Neural progenitor cell (in vitro differentiated cells): ENCODE results near the gene GSK3A. TPM values are rescaled to one million over a fixed set of nuclear protein-coding genes. Genes with fewer than 3 reads are reported as not detected.
A peak's percentile ranks its signal among the peaks of the same experiment; 100 is the strongest.

Experiments
- DNase-seq: peaks from one replicate; pipeline ENCODE4 v3.0.0-alpha.2; 2016; ENCODE audit warnings: low spot score
- H2AFZ ChIP-seq: fragments of 200-600 bp; sonication (generic); replicated peaks from 2 replicates; pipeline ENCODE4 v1.6.1; 2016; ENCODE audit warnings: antibody characterized with exemption
- H3F3A ChIP-seq: fragments of 200-600 bp; sonication (generic); 2 replicates; pipeline ENCODE4 v1.6.1; 2016; ENCODE audit warnings: antibody characterized with exemption, low read depth
- H3K27ac ChIP-seq: fragments of 200-600 bp; sonication (generic); 2 replicates; pipeline ENCODE4 v1.5.1; 2016; ENCODE audit warnings: mild to moderate bottlenecking
- H3K27me3 ChIP-seq: fragments of 200-600 bp; sonication (generic); 2 replicates; pipeline ENCODE4 v1.6.1; 2016; ENCODE audit warnings: mild to moderate bottlenecking, moderate library complexity
- H3K36me3 ChIP-seq: fragments of 200-600 bp; sonication (generic); 2 replicates; pipeline ENCODE4 v1.5.1; 2016
- H3K4me1 ChIP-seq: fragments of 200-600 bp; sonication (generic); 2 replicates; pipeline ENCODE4 v1.6.1; 2016; ENCODE audit warnings: mixed run types
- H3K4me2 ChIP-seq: fragments of 200-600 bp; sonication (generic); 2 replicates; pipeline ENCODE4 v1.6.1; 2016
- H3K4me3 ChIP-seq: fragments of 200-600 bp; sonication (generic); 2 replicates; pipeline ENCODE4 v1.5.1; 2016
- H3K79me2 ChIP-seq: fragments of 200-600 bp; sonication (generic); 2 replicates; pipeline ENCODE4 v1.6.1; 2016; ENCODE audit warnings: low read depth
- H3K9ac ChIP-seq: fragments of 200-600 bp; sonication (generic); 2 replicates; pipeline ENCODE4 v1.6.1; 2016
- H3K9me3 ChIP-seq: fragments of 200-600 bp; sonication (generic); 2 replicates; pipeline ENCODE4 v1.5.1; 2016; ENCODE audit warnings: low read depth
- H4K20me1 ChIP-seq: fragments of 200-600 bp; sonication (generic); 2 replicates; pipeline ENCODE4 v1.6.1; 2016; ENCODE audit warnings: low read depth
- H3K27ac Mint-ChIP-seq: 3 replicates; pipeline ENCODE4 v1.8.0; 2021; ENCODE audit warnings: mixed read lengths
- H3K27me3 Mint-ChIP-seq: 2 replicates; pipeline ENCODE4 v1.8.0; 2022; ENCODE audit warnings: low read depth, mild to moderate bottlenecking, inconsistent platforms, moderate library complexity, mixed read lengths; ENCODE audit not compliant: insufficient read depth
- H3K36me3 Mint-ChIP-seq: 3 replicates; pipeline ENCODE4 v1.8.0; 2021; ENCODE audit warnings: mixed read lengths
- H3K4me1 Mint-ChIP-seq: 3 replicates; pipeline ENCODE4 v1.8.0; 2021; ENCODE audit warnings: mixed read lengths
- H3K4me3 Mint-ChIP-seq: 3 replicates; pipeline ENCODE4 v1.8.0; 2021; ENCODE audit warnings: mild to moderate bottlenecking, moderate library complexity, mixed read lengths
- H3K9me3 Mint-ChIP-seq: 3 replicates; pipeline ENCODE4 v1.8.0; 2020; ENCODE audit warnings: mixed read lengths
- EZH2 ChIP-seq: fragments of 200-600 bp; sonication (generic); IDR thresholded peaks from 2 replicates; pipeline ENCODE4 v1.6.1; 2017; ENCODE audit warnings: antibody characterized with exemption, mild to moderate bottlenecking, moderate library complexity
- EZH2phosphoT487 ChIP-seq: fragments of 200-600 bp; sonication (generic); IDR thresholded peaks from 2 replicates; pipeline ENCODE4 v1.6.1; 2017; ENCODE audit warnings: antibody characterized with exemption
- total RNA-seq: library from RNA; depleted of rRNA; stranded (reverse); fragments of >200 nt; gene quantifications from 2 replicates; pipeline ENCODE4 v1.2.3, GENCODE V29; 2015; ENCODE audit warnings: low replicate concordance
- TF ChIP-seq, protein P1 (sequence below): fragments of 200-600 bp; sonication (generic); IDR thresholded peaks from 2 replicates; pipeline ENCODE4 v1.5.1; 2017; ENCODE audit warnings: antibody characterized with exemption, mild to moderate bottlenecking

GSK3A gene
- total RNA-seq, 1 donor from 2014 or later: 22.5 TPM

DNA sequence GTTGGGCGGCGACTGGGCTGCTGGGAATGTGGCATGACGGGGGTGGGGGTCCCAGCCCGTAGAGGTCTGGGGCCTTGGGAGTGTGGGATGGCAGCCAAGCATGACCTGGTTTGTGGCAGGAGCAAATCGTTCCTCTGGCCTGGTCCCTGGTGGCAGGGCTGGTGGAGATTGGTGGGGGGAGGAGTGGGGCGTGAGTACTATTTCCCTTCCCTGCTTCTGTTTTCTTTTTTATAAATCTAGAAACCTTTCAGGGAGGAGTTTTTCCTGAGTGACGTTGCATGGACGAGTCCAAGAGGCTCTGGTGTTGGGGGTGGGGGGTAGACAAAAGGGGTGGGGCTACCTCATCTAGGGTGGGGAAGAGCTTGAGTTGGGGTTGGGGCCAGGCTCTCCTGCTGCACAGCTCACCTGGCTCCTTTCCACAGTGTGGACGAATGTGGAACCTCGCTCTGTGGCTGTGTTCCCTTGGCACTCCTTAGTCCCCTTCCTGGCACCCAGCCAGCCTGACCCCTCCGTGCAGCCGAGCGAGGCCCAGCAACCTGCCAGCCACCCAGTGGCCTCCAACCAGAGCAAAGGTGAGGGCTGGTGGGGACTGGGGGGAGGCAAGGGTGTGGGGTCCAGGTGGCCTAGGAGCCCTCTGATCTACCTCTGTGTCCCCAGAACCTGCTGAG lies 44.1 kb upstream of the GSK3A start:
- Histone ChIP-seq H3K4me1 (peaks cover 31% of the 10 kb centered on the region), H3F3A (peaks cover 29% of the 10 kb centered on the region), H3K36me3 (no peaks in the 10 kb centered on the region), H3K4me3 (peak overlapping the region; percentile 90), H4K20me1 (peaks cover 64% of the 10 kb centered on the region), H3K4me2 (peak overlapping the region; percentile 99), H3K27me3 (no peaks in the 10 kb centered on the region), H3K9me3 (no peaks in the 10 kb centered on the region), H3K9ac (no peak overlapping the region), H2AFZ (no peak overlapping the region), H3K27ac (no peak overlapping the region), H3K79me2 (peaks cover 26% of the 10 kb centered on the region)
- no peak for DNase-seq
- peaks cover 28% of the 10 kb centered on the region for H3K4me1 Mint-ChIP-seq
- H3K27me3 Mint-ChIP-seq: peaks cover 11% of the 10 kb centered on the region
- peak overlapping the region; percentile 95 for H3K4me3 Mint-ChIP-seq
- peaks cover 11% of the 10 kb centered on the region for H3K36me3 Mint-ChIP-seq
- TF ChIP-seq EZH2 (no peak), EZH2phosphoT487 (no peak)
- TF ChIP-seq, protein P1, sequence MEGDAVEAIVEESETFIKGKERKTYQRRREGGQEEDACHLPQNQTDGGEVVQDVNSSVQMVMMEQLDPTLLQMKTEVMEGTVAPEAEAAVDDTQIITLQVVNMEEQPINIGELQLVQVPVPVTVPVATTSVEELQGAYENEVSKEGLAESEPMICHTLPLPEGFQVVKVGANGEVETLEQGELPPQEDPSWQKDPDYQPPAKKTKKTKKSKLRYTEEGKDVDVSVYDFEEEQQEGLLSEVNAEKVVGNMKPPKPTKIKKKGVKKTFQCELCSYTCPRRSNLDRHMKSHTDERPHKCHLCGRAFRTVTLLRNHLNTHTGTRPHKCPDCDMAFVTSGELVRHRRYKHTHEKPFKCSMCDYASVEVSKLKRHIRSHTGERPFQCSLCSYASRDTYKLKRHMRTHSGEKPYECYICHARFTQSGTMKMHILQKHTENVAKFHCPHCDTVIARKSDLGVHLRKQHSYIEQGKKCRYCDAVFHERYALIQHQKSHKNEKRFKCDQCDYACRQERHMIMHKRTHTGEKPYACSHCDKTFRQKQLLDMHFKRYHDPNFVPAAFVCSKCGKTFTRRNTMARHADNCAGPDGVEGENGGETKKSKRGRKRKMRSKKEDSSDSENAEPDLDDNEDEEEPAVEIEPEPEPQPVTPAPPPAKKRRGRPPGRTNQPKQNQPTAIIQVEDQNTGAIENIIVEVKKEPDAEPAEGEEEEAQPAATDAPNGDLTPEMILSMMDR: no peak
- H3K9me3 Mint-ChIP-seq: no peaks in the 10 kb centered on the region
- H3K27ac Mint-ChIP-seq: peak overlapping the region; percentile 21

DNA sequence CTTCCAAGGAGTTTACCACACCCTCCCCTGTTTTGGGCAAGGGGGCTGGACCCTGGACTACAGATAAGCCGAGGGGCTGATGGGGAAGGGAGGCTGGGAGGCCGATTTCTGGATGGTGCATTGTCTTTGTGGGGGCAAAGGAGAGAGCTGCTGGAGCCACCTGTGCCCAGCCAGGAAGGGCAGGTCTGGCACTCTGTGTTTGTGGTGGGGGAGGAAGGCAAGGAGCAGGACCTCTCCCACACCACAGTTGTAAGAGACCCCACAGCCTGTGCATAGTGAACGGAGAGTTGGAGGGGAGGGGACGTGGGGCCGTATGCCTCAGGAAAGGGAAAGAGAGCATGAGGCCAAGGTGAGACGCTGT lies 43.6 kb upstream of the GSK3A start:
- peaks cover 31% of the 10 kb centered on the region for H3K4me1 Mint-ChIP-seq
- Histone ChIP-seq H4K20me1 (peaks cover 59% of the 10 kb centered on the region), H3K4me2 (peak overlapping the region; percentile 99), H3K9me3 (no peaks in the 10 kb centered on the region), H3K4me1 (peaks cover 36% of the 10 kb centered on the region), H3K4me3 (peak overlapping the region; percentile 90), H3K27me3 (no peaks in the 10 kb centered on the region), H3F3A (peaks cover 35% of the 10 kb centered on the region), H3K27ac (no peak overlapping the region), H3K79me2 (peaks cover 26% of the 10 kb centered on the region), H3K36me3 (no peaks in the 10 kb centered on the region), H3K9ac (no peak overlapping the region), H2AFZ (no peak overlapping the region)
- H3K27me3 Mint-ChIP-seq: peaks cover 11% of the 10 kb centered on the region
- peak overlapping the region; percentile 95 for H3K4me3 Mint-ChIP-seq
- peaks cover 8% of the 10 kb centered on the region for H3K36me3 Mint-ChIP-seq
- no peak for DNase-seq
- H3K27ac Mint-ChIP-seq: peak overlapping the region; percentile 21
- no peak for TF ChIP-seq EZH2
- no peak for TF ChIP-seq EZH2phosphoT487
- TF ChIP-seq, protein P1: no peak
- no peaks in the 10 kb centered on the region for H3K9me3 Mint-ChIP-seq

DNA sequence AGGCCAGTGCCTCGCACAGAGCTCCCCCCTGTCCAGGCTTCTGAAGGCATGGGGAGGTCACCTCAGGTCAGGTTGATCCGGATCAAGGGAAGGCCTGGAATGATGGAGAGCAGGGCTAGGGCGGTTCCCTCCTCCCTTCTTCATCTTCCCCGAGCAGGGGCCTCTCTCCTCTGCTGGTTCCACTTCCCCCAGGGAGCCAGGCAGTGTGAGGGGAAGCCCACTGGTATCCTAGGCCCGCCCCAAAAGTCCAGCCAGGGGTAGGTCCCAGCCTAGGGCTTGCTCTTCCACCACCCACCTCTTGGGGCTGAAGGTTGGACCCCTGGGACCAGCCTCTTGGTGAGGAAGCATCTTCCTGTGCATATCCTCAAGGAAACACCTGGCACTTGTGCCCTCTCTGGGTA lies 43.1 kb upstream of the GSK3A start:
- no peaks in the 10 kb centered on the region for H3K36me3 ChIP-seq

More for the DNA sequence above, 43.1 kb upstream of the GSK3A start:
- Histone ChIP-seq H3K4me2 (peak overlapping the region; percentile 99), H3K79me2 (peaks cover 26% of the 10 kb centered on the region), H3K4me1 (peaks cover 36% of the 10 kb centered on the region), H4K20me1 (peaks cover 55% of the 10 kb centered on the region), H3F3A (peaks cover 38% of the 10 kb centered on the region), H2AFZ (no peak overlapping the region), H3K27me3 (no peaks in the 10 kb centered on the region), H3K4me3 (peak overlapping the region; percentile 90), H3K9ac (peak overlapping the region; percentile 15), H3K27ac (no peak overlapping the region), H3K9me3 (no peaks in the 10 kb centered on the region)
- peak; percentile 46 for DNase-seq
- Mint-ChIP-seq H3K27me3 (peaks cover 11% of the 10 kb centered on the region), H3K4me3 (peak overlapping the region; percentile 95), H3K9me3 (no peaks in the 10 kb centered on the region), H3K27ac (no peak overlapping the region), H3K36me3 (peaks cover 8% of the 10 kb centered on the region), H3K4me1 (peaks cover 31% of the 10 kb centered on the region)
- no peak for TF ChIP-seq EZH2
- TF ChIP-seq EZH2phosphoT487: no peak
- TF ChIP-seq, protein P1: no peak
